Prostate gland (tissue), 2 donors: Measurements from ENCODE around the gene GPSM3.
"Not testable (repeated sequence)": the region's sequence is repeated elsewhere in the genome, so short reads cannot be mapped to it uniquely, and the experiment has no call there.

ENCODE experiments used
- POLR2AphosphoS5 ChIP-seq: sonication (generic); formaldehyde crosslinking; IDR thresholded peaks from one replicate; pipeline ENCODE4 v1.6.1; 2017; ENCODE audit warnings: antibody characterized with exemption
- TF ChIP-seq, protein P1 (sequence below), 4 experiments: fragments of 200-600 bp in 2 of 4; fragments of 450-650 bp in 2 of 4; sonication (generic) in 2 of 4; IDR thresholded peaks; 1 replicate in 3 of 4; 2 replicates in 1 of 4; pipeline ENCODE4 v1.5.1; 2016 to 2019; ENCODE audit warnings: antibody characterized with exemption in 4 of 4, mild to moderate bottlenecking in 2 of 4, moderate library complexity in 2 of 4

DNA sequence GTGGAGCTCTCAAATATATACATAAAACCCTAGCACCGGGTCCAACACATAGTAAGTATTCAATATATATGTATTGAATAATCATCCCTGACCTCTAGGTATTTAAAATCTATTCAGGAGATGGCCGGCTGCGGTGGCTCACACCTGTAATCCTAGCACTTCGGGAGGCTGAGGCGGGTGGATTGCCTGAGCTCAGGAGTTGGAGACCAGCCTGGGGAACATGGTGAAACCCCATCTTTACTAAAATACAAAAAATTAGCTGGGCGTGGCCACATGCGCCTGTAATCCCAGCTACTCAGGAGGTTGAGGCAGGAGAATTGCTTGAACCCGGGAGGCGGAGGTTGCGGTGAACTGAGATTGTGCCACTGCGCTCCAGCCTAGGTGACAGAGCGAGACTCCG is 653 bp upstream of the GPSM3 start:
- TF ChIP-seq, protein P1, sequence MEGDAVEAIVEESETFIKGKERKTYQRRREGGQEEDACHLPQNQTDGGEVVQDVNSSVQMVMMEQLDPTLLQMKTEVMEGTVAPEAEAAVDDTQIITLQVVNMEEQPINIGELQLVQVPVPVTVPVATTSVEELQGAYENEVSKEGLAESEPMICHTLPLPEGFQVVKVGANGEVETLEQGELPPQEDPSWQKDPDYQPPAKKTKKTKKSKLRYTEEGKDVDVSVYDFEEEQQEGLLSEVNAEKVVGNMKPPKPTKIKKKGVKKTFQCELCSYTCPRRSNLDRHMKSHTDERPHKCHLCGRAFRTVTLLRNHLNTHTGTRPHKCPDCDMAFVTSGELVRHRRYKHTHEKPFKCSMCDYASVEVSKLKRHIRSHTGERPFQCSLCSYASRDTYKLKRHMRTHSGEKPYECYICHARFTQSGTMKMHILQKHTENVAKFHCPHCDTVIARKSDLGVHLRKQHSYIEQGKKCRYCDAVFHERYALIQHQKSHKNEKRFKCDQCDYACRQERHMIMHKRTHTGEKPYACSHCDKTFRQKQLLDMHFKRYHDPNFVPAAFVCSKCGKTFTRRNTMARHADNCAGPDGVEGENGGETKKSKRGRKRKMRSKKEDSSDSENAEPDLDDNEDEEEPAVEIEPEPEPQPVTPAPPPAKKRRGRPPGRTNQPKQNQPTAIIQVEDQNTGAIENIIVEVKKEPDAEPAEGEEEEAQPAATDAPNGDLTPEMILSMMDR (IDR thresholded peaks at IDR 0.05), result not testable (repeated sequence)
- TF ChIP-seq POLR2AphosphoS5, result not testable (repeated sequence)
